ENCODE results near the gene NEK6. TPM values are rescaled to one million over a fixed set of nuclear protein-coding genes. Genes with fewer than 3 reads are reported as not detected.

NEK6 gene
- total RNA-seq, 1 donor from 2014 or later, result 43.9 TPM

DNA sequence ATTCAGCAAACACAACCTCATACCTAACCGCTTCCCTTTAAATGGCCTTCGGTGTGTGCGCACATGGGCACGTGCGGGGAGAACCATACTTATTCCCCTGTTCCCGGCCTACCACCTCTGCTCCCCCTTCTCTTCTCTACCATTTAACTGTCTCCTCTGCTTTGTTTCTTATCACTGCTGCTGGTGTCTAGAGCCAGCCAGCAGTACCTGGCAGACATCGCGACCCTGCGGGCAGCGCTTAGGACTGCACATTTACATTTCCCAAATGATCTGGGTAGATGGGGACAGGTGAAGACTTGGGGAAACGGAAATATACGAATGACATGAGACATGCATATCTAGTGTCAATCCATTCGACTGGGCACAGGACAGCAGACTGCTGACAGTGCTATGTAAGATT is 100.9 kb downstream of the NEK6 start:
- Mint-ChIP-seq H3K36me3 (ENCODE audit: low read depth, unreplicated experiment) (peaks cover 17% of the 10 kb centered on the region), H3K4me1 (ENCODE audit: unreplicated experiment) (peaks cover 2% of the 10 kb centered on the region), H3K9me3 (ENCODE audit: unreplicated experiment) (no peaks in the 10 kb centered on the region), H3K27me3 (ENCODE audit: unreplicated experiment) (peaks cover 6% of the 10 kb centered on the region), H3K27ac (ENCODE audit: unreplicated experiment) (no peak overlapping the region), H3K4me3 (ENCODE audit: unreplicated experiment) (no peak overlapping the region)
- no peak for DNase-seq (ENCODE audit: low spot score)
- TF ChIP-seq, protein P1, sequence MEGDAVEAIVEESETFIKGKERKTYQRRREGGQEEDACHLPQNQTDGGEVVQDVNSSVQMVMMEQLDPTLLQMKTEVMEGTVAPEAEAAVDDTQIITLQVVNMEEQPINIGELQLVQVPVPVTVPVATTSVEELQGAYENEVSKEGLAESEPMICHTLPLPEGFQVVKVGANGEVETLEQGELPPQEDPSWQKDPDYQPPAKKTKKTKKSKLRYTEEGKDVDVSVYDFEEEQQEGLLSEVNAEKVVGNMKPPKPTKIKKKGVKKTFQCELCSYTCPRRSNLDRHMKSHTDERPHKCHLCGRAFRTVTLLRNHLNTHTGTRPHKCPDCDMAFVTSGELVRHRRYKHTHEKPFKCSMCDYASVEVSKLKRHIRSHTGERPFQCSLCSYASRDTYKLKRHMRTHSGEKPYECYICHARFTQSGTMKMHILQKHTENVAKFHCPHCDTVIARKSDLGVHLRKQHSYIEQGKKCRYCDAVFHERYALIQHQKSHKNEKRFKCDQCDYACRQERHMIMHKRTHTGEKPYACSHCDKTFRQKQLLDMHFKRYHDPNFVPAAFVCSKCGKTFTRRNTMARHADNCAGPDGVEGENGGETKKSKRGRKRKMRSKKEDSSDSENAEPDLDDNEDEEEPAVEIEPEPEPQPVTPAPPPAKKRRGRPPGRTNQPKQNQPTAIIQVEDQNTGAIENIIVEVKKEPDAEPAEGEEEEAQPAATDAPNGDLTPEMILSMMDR (IDR thresholded peaks at IDR 0.05; ENCODE audit: unreplicated experiment), result no peak

DNA sequence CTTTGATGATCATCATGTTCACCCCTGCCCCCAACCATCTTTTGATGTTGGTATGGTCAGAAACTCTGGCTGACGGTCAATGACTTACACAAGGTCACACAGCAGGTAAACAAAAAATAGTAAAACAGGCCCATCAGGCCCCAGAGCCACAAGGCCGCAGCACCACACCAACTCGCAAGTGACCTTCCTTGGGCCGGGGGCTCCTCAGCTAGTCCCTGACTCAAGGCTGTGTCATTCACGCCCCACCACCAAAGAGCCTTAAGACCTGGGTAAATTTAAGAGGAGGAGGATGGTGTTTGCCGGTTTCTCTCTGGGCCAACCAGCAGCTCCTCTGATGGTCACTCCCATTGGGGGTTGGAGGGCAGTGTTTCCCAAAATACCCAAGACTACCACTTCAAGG is 101.7 kb downstream of the NEK6 start:
- H3K36me3 Mint-ChIP-seq (ENCODE audit: low read depth, unreplicated experiment), result peaks cover 11% of the 10 kb centered on the region
- H3K27me3 Mint-ChIP-seq (ENCODE audit: unreplicated experiment), result peaks cover 6% of the 10 kb centered on the region
- TF ChIP-seq, protein P1 (IDR thresholded peaks at IDR 0.05; ENCODE audit: unreplicated experiment), result no peak
- DNase-seq (ENCODE audit: low spot score), result no peak
- no peaks in the 10 kb centered on the region for H3K9me3 Mint-ChIP-seq (ENCODE audit: unreplicated experiment)
- H3K4me3 Mint-ChIP-seq (ENCODE audit: unreplicated experiment), result peak overlapping the region; percentile 34
- H3K4me1 Mint-ChIP-seq (ENCODE audit: unreplicated experiment), result peaks cover 4% of the 10 kb centered on the region
- H3K27ac Mint-ChIP-seq (ENCODE audit: unreplicated experiment), result no peak overlapping the region

DNA sequence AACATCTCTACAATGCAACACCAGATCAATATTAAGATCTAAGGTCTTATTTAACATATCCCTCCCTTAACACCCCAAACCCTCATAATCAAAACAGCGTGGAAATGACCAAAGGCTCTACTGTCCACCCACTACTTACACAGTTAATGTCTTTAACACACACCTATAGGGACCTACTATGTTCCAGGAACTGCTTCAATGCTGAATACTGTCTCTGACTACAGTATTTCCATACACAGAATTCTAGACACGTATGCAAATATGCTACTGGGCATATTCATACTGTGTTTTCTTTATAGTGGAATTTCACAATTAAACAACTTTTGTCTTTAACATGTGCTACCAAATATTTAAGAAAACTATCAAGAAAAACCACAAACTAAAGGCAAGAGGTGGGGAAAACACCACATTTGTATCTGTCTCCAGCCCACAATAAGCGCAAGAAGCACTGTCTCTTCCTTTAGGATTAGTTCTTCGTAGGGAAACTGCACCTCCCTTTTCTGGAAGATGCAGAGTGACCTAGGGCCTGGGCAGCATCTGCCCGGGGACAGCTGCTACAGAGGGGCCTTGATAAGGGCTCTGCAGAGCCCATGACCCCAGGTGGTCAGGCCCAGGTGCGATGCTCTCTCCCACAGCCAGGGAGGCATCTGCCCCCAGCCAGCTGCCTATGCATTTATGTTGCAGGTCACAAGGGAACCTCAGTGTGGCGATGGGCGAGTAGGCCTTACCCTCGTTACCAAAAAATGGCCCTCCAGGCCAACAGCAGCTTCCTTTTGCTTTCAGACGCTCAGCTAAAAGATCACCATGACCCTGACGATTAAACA is 102.3 kb downstream of the NEK6 start:
- peaks cover 11% of the 10 kb centered on the region for H3K36me3 Mint-ChIP-seq (ENCODE audit: low read depth, unreplicated experiment)
- peaks cover 4% of the 10 kb centered on the region for H3K4me1 Mint-ChIP-seq (ENCODE audit: unreplicated experiment)
- no peak overlapping the region for H3K27ac Mint-ChIP-seq (ENCODE audit: unreplicated experiment)
- H3K4me3 Mint-ChIP-seq (ENCODE audit: unreplicated experiment), result peak overlapping the region; percentile 34
- no peaks in the 10 kb centered on the region for H3K9me3 Mint-ChIP-seq (ENCODE audit: unreplicated experiment)
- TF ChIP-seq, protein P1 (IDR thresholded peaks at IDR 0.05; ENCODE audit: unreplicated experiment), result no peak
- DNase-seq (ENCODE audit: low spot score), result no peak
- peaks cover 7% of the 10 kb centered on the region for H3K27me3 Mint-ChIP-seq (ENCODE audit: unreplicated experiment)

DNA sequence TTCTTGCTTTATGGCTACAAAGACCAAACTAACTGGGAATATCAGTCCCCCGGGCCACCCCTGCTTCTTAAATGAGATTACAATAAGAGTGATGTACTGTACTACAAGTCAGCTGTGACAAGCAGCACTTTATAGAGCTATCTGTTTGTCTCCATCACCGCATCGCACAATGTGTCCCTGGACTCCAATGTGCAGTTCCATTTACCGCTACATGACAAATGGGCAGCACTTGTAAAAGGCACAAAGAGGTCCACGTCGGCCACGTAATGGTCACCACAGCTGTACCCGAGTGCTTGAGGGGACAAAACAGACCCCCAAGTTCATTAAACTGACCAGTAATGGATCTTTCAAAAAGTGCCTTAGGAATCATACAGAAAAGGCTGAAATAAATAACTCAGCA is 103.4 kb downstream of the NEK6 start:
- H3K27ac Mint-ChIP-seq (ENCODE audit: unreplicated experiment), result no peak overlapping the region
- peaks cover 5% of the 10 kb centered on the region for H3K27me3 Mint-ChIP-seq (ENCODE audit: unreplicated experiment)
- DNase-seq (ENCODE audit: low spot score), result no peak
- no peaks in the 10 kb centered on the region for H3K9me3 Mint-ChIP-seq (ENCODE audit: unreplicated experiment)
- H3K4me1 Mint-ChIP-seq (ENCODE audit: unreplicated experiment), result peaks cover 4% of the 10 kb centered on the region
- no peak overlapping the region for H3K4me3 Mint-ChIP-seq (ENCODE audit: unreplicated experiment)
- TF ChIP-seq, protein P1 (IDR thresholded peaks at IDR 0.05; ENCODE audit: unreplicated experiment), result no peak
- peaks cover 12% of the 10 kb centered on the region for H3K36me3 Mint-ChIP-seq (ENCODE audit: low read depth, unreplicated experiment)

DNA sequence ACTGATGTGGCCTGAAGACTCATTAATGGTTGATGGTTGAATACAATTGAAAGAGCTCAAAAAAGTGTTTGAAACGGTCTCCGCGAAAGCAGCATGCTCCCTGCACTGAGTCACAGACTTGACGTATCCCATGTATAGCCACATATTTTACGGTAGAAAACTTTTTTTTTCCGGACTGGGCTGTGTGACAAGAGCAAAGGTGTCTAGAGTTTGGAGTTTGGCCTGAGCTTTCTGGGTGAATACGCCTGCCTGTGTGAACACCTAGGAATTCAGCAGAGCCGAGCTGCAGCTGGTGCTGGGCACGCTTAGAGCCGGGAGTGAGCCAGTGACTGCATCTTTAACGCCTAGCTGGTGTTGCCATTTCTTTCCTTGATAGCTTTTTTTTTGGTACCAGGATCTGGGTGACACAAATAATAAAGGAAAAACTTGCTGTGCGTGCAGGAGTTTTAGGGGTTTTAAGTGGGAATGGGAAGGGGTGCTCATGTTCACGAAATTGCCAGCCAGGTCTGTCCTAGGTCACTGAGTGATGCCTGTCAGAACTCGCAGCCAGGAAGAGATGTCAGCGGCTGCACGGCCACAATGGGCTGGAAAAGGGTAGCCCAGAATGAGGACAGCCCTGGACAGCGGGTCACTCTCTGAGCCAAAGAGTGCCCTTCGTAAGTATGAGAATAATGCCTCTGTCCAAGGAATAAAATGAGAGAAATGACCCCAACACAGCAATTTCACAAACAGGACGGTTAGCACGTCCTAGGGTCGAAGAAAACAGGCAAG is 105.8 kb downstream of the NEK6 start:
- peaks cover 3% of the 10 kb centered on the region for H3K27me3 Mint-ChIP-seq (ENCODE audit: unreplicated experiment)
- no peak overlapping the region for H3K27ac Mint-ChIP-seq (ENCODE audit: unreplicated experiment)
- H3K9me3 Mint-ChIP-seq (ENCODE audit: unreplicated experiment), result no peaks in the 10 kb centered on the region
- peaks cover 10% of the 10 kb centered on the region for H3K36me3 Mint-ChIP-seq (ENCODE audit: low read depth, unreplicated experiment)
- H3K4me3 Mint-ChIP-seq (ENCODE audit: unreplicated experiment), result no peak overlapping the region
- peaks cover 2% of the 10 kb centered on the region for H3K4me1 Mint-ChIP-seq (ENCODE audit: unreplicated experiment)
- TF ChIP-seq, protein P1 (IDR thresholded peaks at IDR 0.05; ENCODE audit: unreplicated experiment), result no peak
- DNase-seq (ENCODE audit: low spot score), result no peak
